RPMI7951 (cell line): Measurements from ENCODE around the gene SYNM. TPM values are rescaled to one million over a fixed set of nuclear protein-coding genes. Genes with fewer than 3 reads are reported as not detected.

ENCODE experiments used
- DNase-seq: peaks from one replicate; pipeline ENCODE4 v3.0.0-alpha.2; 2012; ENCODE audit warnings: low read depth
- total RNA-seq: library from RNA; depleted of rRNA; stranded (reverse); fragments of >200 nt; shearing (Covaris generic); gene quantifications from 2 replicates; pipeline ENCODE4 v1.2.3, GENCODE V29; 2014

The SYNM gene
- total RNA-seq, 1 experiment from 2014 or later, result 6.6 TPM

- DNase-seq, result no peak
These were observed 35.7 kb downstream of the SYNM start for GRCh38 chr15:99140590-99140989.

GRCh38 chr15:99141943-99142342 lies 37.1 kb downstream of the SYNM start:
- no peak for DNase-seq

GRCh38 chr15:99142562-99142961 lies 37.7 kb downstream of the SYNM start:
- no peak for DNase-seq

DNA sequence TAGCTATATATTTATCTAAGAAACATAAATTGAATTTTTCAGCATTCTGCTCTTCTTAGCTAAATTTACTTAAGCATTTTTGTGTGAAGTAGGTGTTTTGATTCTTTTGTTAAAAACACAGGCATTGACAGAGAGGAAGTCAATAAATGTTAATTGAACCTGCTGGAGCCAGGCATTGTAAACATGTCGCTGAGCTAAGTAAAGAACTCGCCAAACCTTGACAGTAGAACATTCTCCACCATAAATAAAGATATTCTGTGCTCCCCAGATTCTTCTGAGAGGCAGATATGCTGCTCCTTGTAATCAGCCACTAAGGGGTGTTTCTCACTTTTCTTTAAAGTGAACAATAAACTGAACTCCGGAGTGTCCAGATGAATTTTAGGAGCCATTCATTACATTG lies 38.4 kb downstream of the SYNM start:
- no peak for DNase-seq

DNA sequence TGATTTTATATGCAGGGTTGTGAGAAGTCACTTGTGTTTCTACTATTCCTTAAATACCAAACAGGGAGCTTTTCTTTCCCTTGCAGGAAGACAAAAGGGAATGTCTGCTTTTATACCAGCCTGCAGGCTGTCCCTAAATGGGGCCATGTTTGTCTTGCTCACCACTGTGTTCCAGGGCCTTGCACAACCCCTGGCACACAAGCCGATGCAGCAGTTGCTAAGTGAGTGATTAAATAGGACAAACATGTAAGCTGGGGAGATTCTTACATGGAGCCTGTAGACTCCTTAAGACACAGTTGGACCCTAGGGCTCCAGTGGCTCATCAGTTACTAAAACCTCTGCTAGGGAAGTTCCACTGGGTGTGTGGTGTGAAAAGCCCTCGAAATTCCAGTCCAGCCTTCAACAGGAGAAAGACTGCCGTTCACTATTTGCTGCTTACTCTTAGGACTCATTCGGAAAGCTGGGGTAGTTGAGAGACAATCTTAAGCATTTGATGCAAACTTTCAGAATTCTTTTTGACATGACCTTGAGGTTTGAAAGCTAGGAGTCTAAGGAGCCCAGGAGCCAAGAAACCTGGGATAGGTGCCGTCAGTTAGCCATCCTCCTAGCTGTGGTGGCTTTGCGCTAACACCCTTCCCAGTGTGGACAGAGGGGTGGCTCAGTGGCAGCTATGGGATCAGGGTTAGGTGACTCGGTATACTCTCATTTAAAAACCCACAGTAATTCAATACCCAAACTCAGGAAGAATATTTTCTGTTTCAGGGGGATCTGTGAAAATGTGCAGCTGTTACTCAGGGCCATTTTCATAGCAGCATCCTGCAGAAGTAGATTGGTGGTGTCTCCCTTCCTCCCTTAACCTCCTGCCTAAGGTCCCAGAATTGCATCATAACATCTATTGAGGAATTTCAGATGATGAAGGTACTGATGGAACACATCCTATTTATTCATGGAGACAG lies 39.1 kb downstream of the SYNM start:
- DNase-seq, result peak; percentile 36

DNA sequence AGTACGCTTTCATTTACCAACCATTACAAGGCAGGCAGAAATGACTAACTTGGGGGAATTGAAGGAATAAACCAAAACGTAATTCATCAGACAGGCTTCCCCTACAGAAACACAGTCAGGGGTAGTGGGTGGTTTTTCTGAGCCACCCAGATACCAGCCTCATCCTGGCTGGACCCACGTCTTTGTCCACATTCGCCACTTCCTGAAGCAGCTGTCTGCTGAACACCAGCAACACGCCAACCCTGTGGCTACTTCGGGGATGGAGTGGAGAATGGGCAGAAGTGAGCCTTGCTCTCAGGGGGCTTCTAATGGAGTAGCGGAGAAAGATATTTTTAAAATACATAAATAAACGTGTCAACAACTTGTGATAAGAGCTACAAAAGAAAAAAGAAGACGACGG lies 40.1 kb downstream of the SYNM start:
- no peak for DNase-seq

- no peak for DNase-seq
These were observed 40.9 kb downstream of the SYNM start for GRCh38 chr15:99145778-99146177.

DNA sequence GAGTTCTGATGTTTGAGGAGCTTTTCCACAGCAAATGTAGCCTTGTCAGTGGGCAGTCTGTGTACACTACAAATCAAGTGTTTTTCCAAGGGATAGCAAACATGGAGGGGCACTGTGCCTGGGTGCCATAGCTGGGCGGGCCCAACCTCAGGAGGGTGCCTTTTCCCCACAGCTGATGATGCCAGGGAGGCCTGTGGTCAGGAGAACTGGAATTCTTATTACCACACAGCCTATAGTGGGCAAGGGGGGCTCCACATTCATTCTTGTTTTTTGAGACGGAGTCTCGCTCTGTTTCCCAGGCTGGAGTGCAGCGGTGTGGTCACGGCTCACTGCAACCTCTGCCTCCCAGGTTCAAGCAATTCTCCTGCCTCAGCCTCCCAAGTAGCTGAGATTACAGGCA lies 41.8 kb downstream of the SYNM start:
- no peak for DNase-seq

- no peak for DNase-seq
These were observed 44.0 kb downstream of the SYNM start for GRCh38 chr15:99148851-99149276.

GRCh38 chr15:99149366-99149765 lies 44.5 kb downstream of the SYNM start:
- no peak for DNase-seq

- no peak for DNase-seq
These were observed 46.3 kb downstream of the SYNM start for GRCh38 chr15:99151156-99151555.

DNA sequence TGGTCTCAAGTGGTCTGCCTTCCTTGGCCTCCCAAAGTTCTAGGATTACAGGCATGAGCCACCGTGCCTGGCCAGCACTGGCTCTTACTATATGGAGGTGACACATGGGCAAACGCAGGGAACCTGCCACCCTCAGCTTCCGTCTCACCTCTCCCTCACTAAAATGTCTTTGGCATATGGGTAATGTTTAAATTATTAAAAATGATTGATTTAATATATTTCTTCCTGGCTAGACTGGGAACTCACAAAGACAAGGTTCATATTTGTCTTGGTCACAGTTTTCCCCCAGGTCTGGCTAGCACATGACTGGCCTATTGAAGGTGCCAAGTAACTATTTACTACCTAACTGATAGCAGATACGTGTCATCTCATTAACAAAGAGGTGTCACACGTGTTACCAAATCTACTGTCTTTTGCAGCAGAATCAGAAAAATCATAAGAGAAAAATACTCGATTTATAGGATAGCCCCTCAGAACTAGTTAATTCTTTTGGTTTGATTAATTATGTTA lies 48.2 kb downstream of the SYNM start:
- DNase-seq, result no peak

GRCh38 chr15:99154271-99154670 lies 49.4 kb downstream of the SYNM start:
- DNase-seq, result no peak

DNA sequence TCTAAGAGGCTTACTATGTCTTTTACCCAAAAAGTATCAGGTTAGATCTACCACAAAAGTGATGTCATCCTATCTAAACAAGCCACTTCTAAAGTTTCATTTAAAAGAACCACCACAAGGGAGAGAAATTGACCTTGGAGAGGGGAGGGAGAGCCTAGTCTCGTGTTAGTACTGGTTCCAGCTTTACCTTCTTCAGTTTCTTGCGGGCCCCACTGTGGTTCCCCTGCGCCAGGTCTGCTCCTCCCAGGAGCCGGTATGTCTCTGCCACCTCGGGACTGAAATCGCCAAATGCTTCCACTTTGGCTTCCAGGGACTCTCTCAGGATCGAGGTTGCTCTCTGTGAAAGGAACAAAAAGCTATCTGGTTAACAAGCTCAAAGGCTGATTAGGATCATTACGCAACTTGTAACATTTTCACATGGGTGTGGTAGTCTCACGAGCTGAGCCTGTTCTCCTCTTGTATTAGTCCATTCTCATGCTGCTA lies 51.1 kb downstream of the SYNM start:
- DNase-seq, result no peak

DNA sequence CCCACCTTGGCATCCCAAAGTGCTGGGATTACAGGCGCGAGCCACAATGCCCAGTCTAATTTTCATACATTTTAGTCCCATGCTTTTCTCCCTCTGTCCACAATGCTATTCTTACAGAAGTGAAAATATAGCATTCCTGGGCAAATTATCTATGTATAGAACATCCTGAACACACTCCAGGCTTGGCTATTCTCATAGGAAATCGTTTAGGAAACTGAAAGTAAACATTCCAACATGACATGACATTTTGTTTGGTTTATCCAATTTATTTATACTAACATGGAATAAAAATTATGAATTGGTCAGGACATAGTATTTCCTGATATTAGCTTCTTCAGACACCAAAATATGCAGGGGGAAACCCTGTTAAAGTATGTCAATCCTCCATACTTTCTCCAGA lies 52.6 kb downstream of the SYNM start:
- no peak for DNase-seq

GRCh38 chr15:99158626-99159412 lies 53.9 kb downstream of the SYNM start:
- DNase-seq, result no peak

GRCh38 chr15:99163271-99164062 lies 58.6 kb downstream of the SYNM start:
- no peak for DNase-seq

DNA sequence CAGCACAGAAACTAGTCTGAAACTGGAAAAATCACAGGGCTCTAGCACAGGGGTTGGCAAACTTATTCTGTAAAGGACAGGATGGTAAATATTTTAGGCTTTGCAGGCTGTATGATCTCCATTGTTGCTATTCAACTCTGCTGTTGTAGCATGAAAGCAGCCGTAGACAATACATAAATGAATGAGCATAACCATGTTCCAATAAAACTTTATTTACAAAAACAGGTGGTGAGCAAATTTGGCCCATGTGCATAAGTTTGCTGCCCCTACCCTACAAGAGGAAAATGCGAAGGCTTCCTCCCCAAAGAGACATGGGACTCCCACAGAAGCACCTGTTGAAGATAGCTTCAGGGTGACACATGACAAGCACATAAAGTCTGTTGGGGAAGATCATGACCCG lies 59.2 kb downstream of the SYNM start:
- DNase-seq, result no peak

DNA sequence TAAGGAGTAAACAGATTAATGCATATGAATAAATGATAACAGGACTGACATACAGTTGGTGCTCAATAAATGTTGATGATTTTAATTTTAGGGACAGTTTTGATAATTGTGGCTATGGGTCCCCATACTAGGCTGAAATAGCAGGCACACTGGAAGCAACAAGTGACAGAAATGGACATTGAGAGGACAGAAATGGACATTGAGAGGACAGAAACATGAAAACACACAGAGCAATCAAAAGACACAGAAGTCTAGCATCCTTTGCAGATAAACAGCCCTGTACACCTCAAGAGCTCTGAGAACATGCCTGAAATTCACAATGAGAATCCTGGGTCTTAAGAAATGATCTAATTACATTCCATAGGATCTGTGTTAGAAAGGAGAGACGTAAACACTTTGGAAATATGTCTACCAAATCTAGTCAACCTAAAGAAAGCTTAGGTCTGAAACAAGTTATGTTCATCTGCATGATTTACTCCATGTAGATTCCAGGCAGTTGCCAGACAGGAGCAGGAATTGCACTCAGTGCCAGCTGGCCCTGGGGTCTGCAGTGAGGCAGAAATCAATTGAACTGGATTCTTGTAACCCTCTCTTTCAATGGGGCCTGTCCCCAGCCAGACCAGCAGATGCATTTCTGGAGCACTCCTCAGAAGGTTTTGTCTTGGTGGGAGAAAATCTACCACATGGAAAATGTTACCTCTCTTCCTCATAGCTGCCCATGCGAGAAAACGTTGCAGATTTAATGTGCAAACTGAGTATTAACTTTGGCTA lies 60.3 kb downstream of the SYNM start:
- DNase-seq, result no peak

DNA sequence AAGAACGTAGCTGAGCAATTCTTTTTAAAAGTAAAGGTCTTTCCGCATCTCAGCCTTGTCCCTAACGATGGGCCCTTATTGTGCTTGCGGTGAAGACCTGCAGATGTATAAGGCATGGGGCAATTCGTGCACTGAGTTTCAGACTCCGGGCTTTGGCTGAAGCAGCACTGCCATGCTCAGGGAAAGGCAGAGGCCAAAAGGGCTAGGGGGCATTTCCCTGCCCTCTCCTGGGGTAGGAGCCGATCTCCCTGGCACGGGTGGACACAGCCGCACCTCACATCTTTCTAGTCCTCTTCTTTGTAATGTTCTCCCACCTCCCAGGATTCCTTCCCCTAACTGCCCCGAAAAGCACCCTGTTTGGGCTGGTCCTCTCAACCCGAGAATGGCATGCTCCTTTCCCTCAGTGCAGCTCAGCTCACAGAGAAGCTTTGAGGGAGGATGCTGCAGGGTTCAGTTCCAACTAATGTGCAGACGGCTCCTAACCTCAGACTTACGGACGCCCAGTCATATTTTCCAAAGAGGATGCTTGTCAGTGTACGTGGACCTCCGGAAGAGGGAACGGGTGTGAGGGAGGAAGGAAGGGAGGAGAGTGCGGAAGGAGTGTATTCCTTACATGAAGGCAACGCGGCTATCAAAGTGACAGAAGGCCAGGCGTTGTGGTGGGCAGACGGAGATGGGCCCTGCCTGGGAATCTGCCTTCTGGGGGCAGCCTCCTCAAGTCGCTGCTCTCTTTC lies 61.2 kb downstream of the SYNM start:
- DNase-seq, result no peak
